Stomach smooth muscle (tissue), 2 donors: ENCODE measurements around the gene NUDT22.
"Not testable (repeated sequence)": the region's sequence is repeated elsewhere in the genome, so short reads cannot be mapped to it uniquely, and the experiment has no call there.

Experiments used
- H3K27ac ChIP-seq: one replicate; pipeline ENCODE4 v1.7.0; 2013; ENCODE audit warnings: mild to moderate bottlenecking, low read length, inconsistent platforms
- H3K27me3 ChIP-seq, 2 donors: one replicate each; pipeline ENCODE4 v1.7.0; 2013; ENCODE audit warnings: low read length in 2 of 2; ENCODE audit not compliant: insufficient read depth in 2 of 2, control insufficient read depth in 1 of 2
- H3K36me3 ChIP-seq, 2 donors: one replicate each; pipeline ENCODE4 v1.7.0; 2013; ENCODE audit warnings: low read length in 2 of 2; ENCODE audit not compliant: control insufficient read depth in 2 of 2, insufficient read depth in 2 of 2
- H3K4me1 ChIP-seq: one replicate; pipeline ENCODE4 v1.7.0; 2013; ENCODE audit warnings: low read length; ENCODE audit not compliant: control insufficient read depth, insufficient read depth
- H3K4me3 ChIP-seq, 2 donors: one replicate each; pipeline ENCODE4 v1.7.0; 2013; ENCODE audit warnings: low read length in 2 of 2
- H3K9ac ChIP-seq, 2 donors: one replicate each; pipeline ENCODE4 v1.7.0; 2013; ENCODE audit warnings: low read length in 2 of 2, mild to moderate bottlenecking in 1 of 2
- H3K9me3 ChIP-seq, 2 donors: one replicate each; pipeline ENCODE4 v1.7.0; 2013; ENCODE audit warnings: low read length in 2 of 2; ENCODE audit not compliant: control insufficient read depth in 2 of 2
- donor health status: healthy.
- donor health status: Pancreatic carcinoma.

NUDT22 gene

DNA sequence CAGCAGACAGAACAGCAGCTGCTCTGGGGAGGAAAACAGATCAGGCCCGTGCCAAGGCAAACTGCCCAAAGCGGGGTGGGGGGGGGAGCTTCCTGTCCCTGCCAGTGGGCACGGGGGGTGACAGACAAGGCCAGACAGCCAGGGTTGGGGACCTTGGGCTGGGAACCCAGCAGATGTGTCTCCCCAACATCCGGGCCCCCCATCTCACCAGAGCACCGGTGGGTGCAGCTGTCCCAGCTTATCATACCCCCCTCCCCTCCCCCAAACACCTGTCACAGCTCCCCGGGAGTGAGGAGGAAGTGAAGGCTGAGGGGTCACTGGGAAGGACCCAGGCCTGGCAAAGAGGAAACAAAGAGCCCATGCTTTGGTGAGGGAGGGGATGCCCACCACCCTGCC lies 19.3 kb downstream of the NUDT22 start:
- Histone ChIP-seq H3K27ac (peak overlapping the region; percentile 58), H3K9me3 (no peaks in the 10 kb centered on the region), H3K36me3 (peaks cover 0 to 7% of the 10 kb centered on the region in 2 donors), H3K4me1 (peaks cover 50% of the 10 kb centered on the region), H3K4me3 (peak overlapping the region; percentile 73 to 81), H3K27me3 (no peaks in the 10 kb centered on the region), H3K9ac (peak overlapping the region; percentile 42 to 57)

DNA sequence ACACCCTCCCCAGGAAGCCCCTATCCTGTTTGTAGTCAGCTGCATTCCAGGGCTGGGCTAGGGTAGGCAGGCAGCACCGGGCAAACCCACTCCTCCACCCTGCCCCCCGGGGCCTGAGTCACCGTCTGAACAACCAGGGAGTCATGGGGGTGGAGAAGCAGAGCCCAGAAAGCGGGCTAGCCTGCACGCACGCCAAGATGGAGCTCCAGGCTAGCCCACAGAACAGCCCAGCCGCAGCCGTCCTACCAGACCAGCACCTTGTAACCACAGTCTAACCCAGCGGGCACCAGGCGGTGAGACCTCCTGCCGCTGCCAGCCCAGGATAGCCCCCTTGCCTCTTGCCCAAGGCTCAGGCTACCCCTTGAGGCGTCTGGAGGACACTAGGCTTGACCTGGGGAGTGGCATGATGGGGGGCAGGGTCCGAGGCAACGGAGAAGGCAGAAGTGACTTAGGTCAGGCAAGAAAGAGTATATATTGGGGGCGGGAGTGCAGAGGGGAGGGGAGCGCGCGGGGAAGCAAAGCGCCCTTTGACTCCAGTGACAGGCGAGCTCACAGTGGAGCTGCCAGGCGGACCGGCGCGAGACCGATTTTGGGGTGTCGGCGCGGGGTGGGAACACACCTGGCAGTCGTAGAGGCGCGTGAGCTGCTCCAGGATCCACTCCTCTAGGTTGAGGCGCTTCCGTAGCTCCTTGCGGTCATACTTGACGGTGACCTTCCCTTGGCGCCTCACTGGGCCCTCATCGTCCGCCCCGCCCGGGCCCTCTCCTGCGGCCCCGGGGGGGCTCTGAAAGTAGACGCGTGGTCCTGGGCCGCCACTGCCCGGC lies 19.9 kb downstream of the NUDT22 start:
- Histone ChIP-seq H3K9me3 (no peaks in the 10 kb centered on the region), H3K36me3 (peaks cover 0 to 7% of the 10 kb centered on the region in 2 donors), H3K9ac (peak overlapping the region; percentile 42 to 57), H3K4me3 (peak overlapping the region; percentile 73 to 81), H3K27me3 (no peaks in the 10 kb centered on the region), H3K4me1 (peaks cover 52% of the 10 kb centered on the region), H3K27ac (peak overlapping the region; percentile 58)

DNA sequence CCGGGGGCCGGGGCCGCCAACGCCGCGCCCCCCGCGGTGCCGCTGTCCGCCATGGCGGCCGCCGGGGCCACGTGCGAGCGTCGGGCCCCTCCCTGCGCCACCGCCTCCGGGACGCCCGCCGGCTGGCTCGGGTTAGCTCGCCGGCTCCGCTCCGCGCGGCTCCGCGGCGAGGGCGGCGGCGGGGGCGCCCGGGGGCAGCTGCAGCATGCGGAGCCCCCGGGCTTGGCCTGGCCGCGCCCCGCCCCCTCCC lies 20.5 kb downstream of the NUDT22 start:
- H3K27ac ChIP-seq, H3K27me3 ChIP-seq, H3K9ac ChIP-seq, H3K9me3 ChIP-seq, H3K36me3 ChIP-seq: not testable (repeated sequence)
- Histone ChIP-seq H3K4me3 (peak overlapping the region in 1 of 2 donors; percentile 81), H3K4me1 (peaks cover 54% of the 10 kb centered on the region)

DNA sequence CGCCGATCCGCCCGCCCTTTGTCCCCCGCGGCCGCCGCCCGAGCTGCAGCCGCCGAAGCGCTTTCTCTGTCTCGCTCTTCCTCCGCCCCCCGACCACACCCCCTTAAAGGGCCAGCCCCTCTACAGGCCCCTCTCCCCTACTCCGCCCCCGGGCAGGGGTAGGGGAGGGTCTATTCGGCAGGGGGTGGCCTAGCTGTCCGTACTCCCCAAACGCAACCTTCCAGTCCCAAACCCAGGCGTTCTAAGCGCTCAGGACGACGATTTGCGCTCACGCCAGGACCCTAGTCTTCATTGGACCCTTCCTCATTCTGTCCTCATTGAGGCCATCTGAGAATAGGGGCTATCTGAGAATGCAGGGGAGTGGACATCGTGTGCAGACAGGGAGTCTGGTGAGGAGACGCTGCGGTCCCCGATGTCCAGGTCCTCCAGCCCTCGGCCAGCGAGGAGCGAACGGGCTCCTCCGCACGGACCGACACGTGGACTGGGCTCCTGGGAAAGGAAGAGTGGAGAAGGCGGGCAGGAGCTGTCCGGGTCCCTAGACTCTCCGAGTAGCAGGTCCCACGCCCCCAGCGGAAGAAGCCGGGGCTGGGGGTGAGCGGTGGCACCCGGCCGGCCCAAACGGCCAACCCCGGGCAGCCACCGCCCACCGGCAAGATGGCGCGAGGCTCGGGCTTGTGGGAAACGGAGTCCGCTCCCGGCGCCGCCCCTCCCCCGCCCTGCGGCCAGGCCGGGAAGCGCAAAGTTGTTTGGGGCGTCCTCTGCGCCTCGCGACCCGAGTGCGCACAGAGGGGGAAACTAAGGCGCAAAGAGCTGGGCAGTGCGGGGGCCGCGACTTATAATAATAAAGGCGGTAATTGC lies 21.0 kb downstream of the NUDT22 start, which contains the start of gene PPP1R14B:
PPP1R14B (minus strand) TSS at position 73 of the 858 bp plus-strand sequence. CDS start 270 bp downstream, outside the sequence.
- Histone ChIP-seq H3K9ac (peak within 1 kb of the TSS; percentile 70 to 71), H3K27ac (peak within 1 kb of the TSS; percentile 87), H3K9me3 (no peaks in the 10 kb centered on the region), H3K36me3 (peaks cover 0 to 7% of the 10 kb centered on the region in 2 donors), H3K4me1 (peaks cover 53% of the 10 kb centered on the region), H3K27me3 (no peaks in the 10 kb centered on the region), H3K4me3 (peak within 1 kb of the TSS; percentile 87 to 96)

DNA sequence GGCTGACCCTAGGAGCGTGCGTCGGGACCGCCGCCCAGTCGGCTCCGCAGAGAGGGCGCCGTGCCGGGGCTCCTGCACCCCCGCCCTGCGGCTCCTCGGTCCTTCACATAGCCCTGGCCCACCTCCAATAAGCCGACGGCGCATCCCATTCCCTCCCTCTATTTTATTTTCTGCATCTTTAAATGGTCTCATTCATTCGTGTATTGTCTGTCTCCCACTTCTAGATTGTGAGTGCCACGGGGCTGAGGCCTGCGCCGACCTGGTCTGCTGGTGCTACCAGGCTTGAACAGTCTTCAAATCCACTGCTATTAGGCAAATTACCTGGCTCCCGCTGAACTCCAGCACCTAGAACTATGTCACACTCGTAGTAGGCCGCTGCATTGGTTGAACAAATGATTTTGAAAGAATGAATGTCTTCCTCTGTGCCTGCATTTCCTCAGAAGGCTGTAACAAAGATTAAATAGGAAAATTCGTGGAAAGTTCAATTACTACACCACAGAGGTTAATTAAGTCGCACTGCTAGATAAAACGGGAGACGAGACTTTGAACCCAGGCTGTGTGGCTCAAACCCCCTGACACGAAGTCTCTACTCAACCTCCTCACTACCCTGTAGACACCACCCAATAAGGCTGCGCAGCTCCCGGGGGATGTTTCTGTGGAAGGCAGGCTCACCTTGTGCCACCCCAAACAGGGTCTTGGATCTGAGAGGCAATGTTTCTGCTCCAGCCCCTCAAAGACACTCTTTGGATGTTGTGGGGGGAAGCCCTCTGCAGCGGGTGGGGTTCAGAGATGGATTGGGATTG lies 21.9 kb downstream of the NUDT22 start:
- Histone ChIP-seq H3K9ac (peak overlapping the region in 1 of 2 donors; percentile 50), H3K4me3 (peak overlapping the region; percentile 87 to 96), H3K9me3 (no peaks in the 10 kb centered on the region), H3K27me3 (no peaks in the 10 kb centered on the region), H3K36me3 (peaks cover 0 to 7% of the 10 kb centered on the region in 2 donors), H3K27ac (peak overlapping the region; percentile 87), H3K4me1 (peaks cover 53% of the 10 kb centered on the region)

DNA sequence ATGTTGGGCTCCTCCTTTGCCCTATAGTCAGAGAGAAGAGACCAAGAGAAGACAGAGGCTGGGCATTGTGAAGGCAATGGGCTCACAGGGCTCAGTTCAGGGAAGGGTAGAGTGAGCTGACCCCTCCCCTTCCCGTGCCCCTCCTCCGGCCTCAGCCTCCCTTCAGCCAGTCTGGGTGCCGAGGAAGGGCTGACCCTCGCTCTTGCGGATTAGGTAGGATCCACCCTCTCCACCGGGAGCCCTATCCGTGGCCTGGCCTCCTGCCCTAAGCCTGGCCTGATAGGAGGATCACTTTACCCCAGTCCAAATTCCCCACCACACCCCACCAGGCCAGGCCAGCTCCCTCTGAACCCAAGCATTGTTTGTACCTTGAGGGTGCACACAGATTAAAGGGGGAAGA lies 22.5 kb downstream of the NUDT22 start:
- no peak overlapping the region for H3K27ac ChIP-seq
- H3K9ac ChIP-seq, result no peak overlapping the region
- H3K4me1 ChIP-seq, result peaks cover 54% of the 10 kb centered on the region
- no peaks in the 10 kb centered on the region for H3K9me3 ChIP-seq
- H3K36me3 ChIP-seq, result peaks cover 0 to 4% of the 10 kb centered on the region in 2 donors
- H3K4me3 ChIP-seq, result no peak overlapping the region
- no peaks in the 10 kb centered on the region for H3K27me3 ChIP-seq

DNA sequence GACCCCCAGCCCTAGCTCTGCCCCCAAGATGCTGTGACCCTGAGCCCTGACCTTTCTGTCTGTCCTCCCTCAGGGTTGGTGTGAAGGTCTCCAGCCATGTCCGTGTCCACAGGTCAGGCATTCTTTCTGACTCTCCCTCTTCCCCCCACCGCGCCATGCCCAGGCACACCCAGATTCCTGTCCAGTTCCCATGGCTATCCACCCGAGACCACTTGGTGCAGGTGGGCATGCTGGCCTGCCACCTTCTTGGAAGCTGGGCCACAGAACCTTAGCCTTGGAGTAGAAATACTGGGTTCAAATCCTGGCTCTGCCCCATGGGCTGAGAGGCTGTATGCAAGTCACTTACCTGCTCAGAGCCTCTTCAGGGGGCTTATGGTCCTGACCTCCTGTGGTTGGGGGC lies 23.0 kb downstream of the NUDT22 start:
- Histone ChIP-seq H3K27me3 (no peaks in the 10 kb centered on the region), H3K9ac (no peak overlapping the region), H3K4me3 (no peak overlapping the region), H3K36me3 (no peaks in the 10 kb centered on the region), H3K4me1 (peaks cover 56% of the 10 kb centered on the region), H3K27ac (no peak overlapping the region), H3K9me3 (no peaks in the 10 kb centered on the region)

DNA sequence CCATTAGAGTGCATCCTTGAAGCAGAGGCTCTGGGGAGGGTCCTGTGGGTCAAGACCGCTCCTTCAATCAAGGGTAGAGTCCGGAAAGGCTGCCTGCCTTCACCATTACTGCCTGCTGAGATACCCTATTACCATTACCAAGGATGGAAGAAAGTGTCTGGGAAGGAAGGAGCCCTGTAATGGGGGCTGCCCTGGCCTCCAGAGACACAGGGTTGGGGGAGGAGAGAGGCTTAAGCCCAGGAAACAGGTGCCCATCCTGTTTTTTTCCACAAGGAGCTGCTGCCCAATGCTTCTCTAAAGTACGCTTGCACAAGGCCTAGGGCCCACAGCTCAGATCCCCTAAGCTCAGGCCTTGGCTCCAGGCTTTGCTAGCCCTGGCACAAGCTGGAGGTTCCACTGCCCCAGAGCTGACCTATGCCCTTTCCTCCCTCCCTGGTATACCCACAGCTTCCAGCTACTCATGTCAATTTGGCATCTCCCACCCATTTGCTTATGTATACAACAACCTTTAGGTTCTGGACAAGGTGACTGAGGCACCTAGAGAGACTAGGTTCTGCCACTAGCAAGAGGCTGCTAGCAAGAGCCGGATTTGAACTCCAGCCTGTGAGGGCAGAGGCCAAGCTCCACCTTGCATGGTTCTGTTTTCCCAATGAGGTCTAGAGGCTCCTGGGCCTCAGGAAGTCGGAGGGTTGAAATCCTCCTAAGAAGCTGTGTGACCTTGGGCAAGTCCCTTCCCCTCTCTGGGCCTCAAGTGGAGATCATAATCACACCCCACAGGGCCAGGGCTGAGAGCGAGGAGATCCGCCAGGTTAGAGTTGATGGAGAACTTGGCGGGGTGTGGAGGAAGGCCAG lies 23.7 kb downstream of the NUDT22 start:
- H3K4me3 ChIP-seq, result no peak overlapping the region
- no peak overlapping the region for H3K9ac ChIP-seq
- no peaks in the 10 kb centered on the region for H3K27me3 ChIP-seq
- no peak overlapping the region for H3K27ac ChIP-seq
- H3K36me3 ChIP-seq, result no peaks in the 10 kb centered on the region
- no peaks in the 10 kb centered on the region for H3K9me3 ChIP-seq
- H3K4me1 ChIP-seq, result peaks cover 53% of the 10 kb centered on the region

DNA sequence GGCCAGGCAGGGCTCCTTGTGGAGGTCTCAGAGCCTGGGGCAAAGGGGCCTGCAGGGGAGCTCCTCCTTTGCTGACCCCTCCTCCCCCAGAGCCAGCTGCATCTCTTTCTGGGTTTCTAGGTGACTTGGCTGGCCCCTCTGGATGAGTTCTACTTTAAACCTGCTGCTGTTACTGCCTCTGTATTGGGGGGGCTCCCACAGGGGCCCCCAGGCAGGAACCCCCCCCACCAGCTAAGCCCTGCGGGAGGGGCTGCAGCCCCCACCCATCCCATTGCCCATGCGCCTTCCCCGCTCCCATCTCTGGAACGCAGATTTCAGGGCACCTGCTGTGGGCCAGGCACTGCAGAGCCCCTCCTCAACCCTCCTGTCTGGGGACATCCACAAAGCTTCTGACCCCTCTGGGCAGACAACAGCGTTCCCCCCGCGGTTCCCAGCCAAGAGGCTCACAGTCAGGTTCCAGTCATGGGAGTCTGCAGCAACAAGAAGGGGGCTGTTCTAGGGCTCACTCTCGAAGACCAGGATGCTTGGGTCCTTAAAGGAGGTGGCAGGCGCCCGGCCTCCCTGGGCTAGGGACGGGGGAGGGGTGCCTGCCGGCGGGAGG lies 24.4 kb downstream of the NUDT22 start:
- H3K4me1 ChIP-seq, result peaks cover 47% of the 10 kb centered on the region
- H3K4me3 ChIP-seq, result peak overlapping the region; percentile 75 to 77

More for the DNA sequence above, 24.4 kb downstream of the NUDT22 start:
- peaks cover under 1 to 3% of the 10 kb centered on the region in 2 donors for H3K36me3 ChIP-seq
- H3K9ac ChIP-seq, result no peak overlapping the region
- no peak overlapping the region for H3K27ac ChIP-seq
- no peaks in the 10 kb centered on the region for H3K27me3 ChIP-seq
- no peaks in the 10 kb centered on the region for H3K9me3 ChIP-seq
